Endothelial cell of umbilical vein (primary cell): ENCODE measurements around the gene SUPT4H1. TPM values are rescaled to one million over a fixed set of nuclear protein-coding genes. Genes with fewer than 3 reads are reported as not detected.

Experiments used
- BruUV-seq: library from RNA; stranded (reverse); fragments of 400-500 nt; replicated peaks from 2 replicates; lab custom pipeline; 2021; lab: Mats Ljungman, UMichigan
- CTCF ChIA-PET: fragments of 300-600, 350-600 bp; sonication (Branson Sonifier 250); formaldehyde crosslinking; loops from one replicate; lab custom pipeline; 2021; ENCODE audit warnings: antibody characterized with exemption, inconsistent platforms; lab: Charles Lee
- POLR2A ChIA-PET: fragments of 300-600, 350-600 bp; sonication (Branson Sonifier 250); formaldehyde crosslinking; loops from one replicate; lab custom pipeline; 2021; ENCODE audit warnings: antibody characterized with exemption, inconsistent platforms; lab: Charles Lee
- DNase-seq: peaks from one replicate; pipeline ENCODE4 v3.0.0-alpha.2; 2011; ENCODE audit warnings: low read depth, low spot score
- FAIRE-seq: peaks from 2 replicates; lab custom pipeline; 2011; peaks lifted over from hg19 to GRCh38; lab: Jason Lieb, UNC
- H2AFZ ChIP-seq: 2 replicates; pipeline ENCODE4 v1.6.0; 2012; ENCODE audit warnings: low read depth, low read length, control low read depth, inconsistent platforms
- H3K27ac ChIP-seq: 2 replicates; pipeline ENCODE4 v1.5.1; 2011; ENCODE audit warnings: low read depth, mild to moderate bottlenecking, control low read depth, low read length, moderate library complexity; ENCODE audit not compliant: insufficient read depth
- H3K27me3 ChIP-seq, 2 experiments: 2 replicates each; pipeline versions ENCODE4 v1.6.0 to v1.6.1; 2011; ENCODE audit warnings: low read length in 2 of 2, mixed read lengths in 1 of 2; ENCODE audit not compliant: control insufficient read depth in 2 of 2, insufficient read depth in 2 of 2
- H3K36me3 ChIP-seq, 2 experiments: 2 replicates in 1 of 2; 3 replicates in 1 of 2; pipeline ENCODE4 v1.5.1; 2011; ENCODE audit warnings: low read length in 2 of 2, mild to moderate bottlenecking in 1 of 2, moderate library complexity in 1 of 2; ENCODE audit not compliant: control insufficient read depth in 2 of 2, insufficient read depth in 2 of 2; ENCODE audit errors: extremely low read depth in 1 of 2
- H3K4me1 ChIP-seq: 3 replicates; pipeline ENCODE4 v1.5.1; 2011; ENCODE audit warnings: mild to moderate bottlenecking, low read length; ENCODE audit not compliant: control insufficient read depth, insufficient read depth; ENCODE audit errors: extremely low read depth
- H3K4me2 ChIP-seq: 2 replicates; pipeline ENCODE4 v1.6.1; 2011; ENCODE audit warnings: low read length, control low read depth, mixed read lengths; ENCODE audit not compliant: insufficient read depth
- H3K4me3 ChIP-seq, 3 experiments: fragments of 200-600 bp in 1 of 3; sonication (generic), shearing (Covaris generic) in 1 of 3; replicated peaks in 1 of 3; 2 replicates each; pipeline ENCODE4 v1.5.1; 2011 to 2016; ENCODE audit warnings: control low read depth in 3 of 3, low read length in 3 of 3, mild to moderate bottlenecking in 2 of 3, inconsistent platforms in 1 of 3, low read depth in 1 of 3, moderate library complexity in 1 of 3; ENCODE audit not compliant: insufficient read depth in 1 of 3
- H3K79me2 ChIP-seq: 2 replicates; pipeline ENCODE4 v1.6.0; 2012; ENCODE audit warnings: low read length, inconsistent platforms; ENCODE audit not compliant: control insufficient read depth, insufficient read depth
- H3K9ac ChIP-seq: replicated peaks from 2 replicates; pipeline ENCODE3; 2011; ENCODE audit warnings: low read length, control low read depth; ENCODE audit not compliant: insufficient read depth; ENCODE audit errors: extremely low read depth
- H3K9me1 ChIP-seq: replicated peaks from 3 replicates; pipeline ENCODE4 v1.6.0; 2011; ENCODE audit warnings: mild to moderate bottlenecking, low read length; ENCODE audit not compliant: control insufficient read depth, insufficient read depth; ENCODE audit errors: extremely low read depth
- H3K9me3 ChIP-seq: replicated peaks from 2 replicates; pipeline ENCODE4 v1.5.1; 2012; ENCODE audit warnings: low read length, inconsistent platforms; ENCODE audit not compliant: control insufficient read depth, insufficient read depth
- H4K20me1 ChIP-seq: replicated peaks from 2 replicates; pipeline ENCODE3; 2011; ENCODE audit warnings: mild to moderate bottlenecking, low read length; ENCODE audit not compliant: control insufficient read depth, insufficient read depth; ENCODE audit errors: extremely low read depth
- EZH2 ChIP-seq: IDR thresholded peaks from 2 replicates; pipeline ENCODE4 v1.6.1; 2012; ENCODE audit warnings: borderline replicate concordance, low read depth, mild to moderate bottlenecking, moderate library complexity, low read length, inconsistent platforms; ENCODE audit not compliant: severe bottlenecking
- FOS ChIP-seq: IDR thresholded peaks from 2 replicates; pipeline ENCODE4 v1.6.1; 2011; ENCODE audit warnings: mild to moderate bottlenecking, low read length, moderate library complexity, borderline replicate concordance; ENCODE audit not compliant: insufficient read depth
- GATA2 ChIP-seq: IDR thresholded peaks from 2 replicates; pipeline ENCODE4 v1.7.0; 2011; ENCODE audit warnings: low read depth, mild to moderate bottlenecking, moderate library complexity, mixed read lengths, low read length; ENCODE audit not compliant: insufficient read length, insufficient read depth
- JUN ChIP-seq: IDR thresholded peaks from 2 replicates; pipeline ENCODE4 v1.6.1; 2011; ENCODE audit warnings: borderline replicate concordance, low read depth; ENCODE audit not compliant: insufficient read length, insufficient read depth
- MAX ChIP-seq: IDR thresholded peaks from 2 replicates; pipeline ENCODE4 v1.6.1; 2011; ENCODE audit not compliant: insufficient read depth, insufficient read length
- MYC ChIP-seq: IDR thresholded peaks from one replicate; pipeline ENCODE4 v1.6.1; 2011; ENCODE audit warnings: mild to moderate bottlenecking, low read depth, low read length
- POLR2A ChIP-seq: IDR thresholded peaks from 2 replicates; pipeline ENCODE4 v1.6.1; 2012; ENCODE audit warnings: low read depth, mild to moderate bottlenecking, control low read depth, low read length
- POLR2AphosphoS5 ChIP-seq: IDR thresholded peaks from 2 replicates; pipeline ENCODE4 v1.6.1; 2012; ENCODE audit warnings: low read depth, mild to moderate bottlenecking, control low read depth, low read length, moderate library complexity; ENCODE audit not compliant: insufficient read depth
- dilution Hi-C: fragments of 300-500 bp; cut with MboI; formaldehyde crosslinking; loops from one replicate; pipeline ENCODE4 v1.15.0; 2019; ENCODE audit warnings: low sequenced_read_pairs; ENCODE audit not compliant: extremely low pct_ligation_motif_present
- intact Hi-C: fragments of 100-400 bp; cut with micrococcal nuclease; formaldehyde crosslinking; loops from one replicate; pipeline ENCODE4 v1.10.0; 2022
- polyA plus RNA-seq, 4 experiments: library from polyadenylated mRNA; depleted of rRNA in 3 of 4; stranded (reverse) in 3 of 4; unstranded in 1 of 4; fragments of >200 nt; gene quantifications; 2 replicates each; pipeline versions ENCODE4 v1.2.1 to v1.2.3, GENCODE V29; 2011 to 2012; ENCODE audit warnings: missing spikeins in 1 of 4
- total RNA-seq: library from RNA; stranded (reverse); gene quantifications from 2 replicates; pipeline ENCODE4 v1.2.3, GENCODE V29; 2021
- TF ChIP-seq, protein P1 (sequence below), 2 donors: IDR thresholded peaks; 1 replicate in 1 of 2; 2 replicates in 1 of 2; pipeline ENCODE4 v1.5.1; 2011; ENCODE audit warnings: low read length in 2 of 2, mild to moderate bottlenecking in 2 of 2, moderate library complexity in 2 of 2, control low read depth in 1 of 2, inconsistent platforms in 1 of 2, low read depth in 1 of 2; ENCODE audit not compliant: insufficient read depth in 1 of 2; ENCODE audit errors: extremely low read depth in 1 of 2

The SUPT4H1 gene
- total and polyA plus RNA-seq, 2 donors (not counting 3 experiments of a cell fraction or from before 2014, with no cell fraction given) = 77.5 to 154 TPM

DNA sequence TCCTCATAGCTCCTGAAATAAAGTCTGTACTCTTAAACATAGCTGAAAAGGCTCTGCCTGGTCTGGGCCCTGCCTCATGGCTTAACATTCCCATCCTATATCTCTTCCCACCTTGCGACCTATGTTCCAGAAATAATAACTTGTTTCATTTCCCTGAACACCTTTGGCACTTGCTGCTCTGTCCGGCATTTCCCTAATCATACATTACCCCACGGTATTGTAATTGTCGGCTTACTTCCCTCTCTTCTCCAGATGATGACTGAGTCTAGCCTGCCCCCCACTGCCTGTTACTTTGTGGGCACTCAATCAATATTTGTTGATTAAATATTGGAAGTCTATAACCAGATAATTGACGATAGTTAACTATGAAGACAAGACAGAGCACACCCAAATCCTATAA, 23.3 kb upstream of the SUPT4H1 start:
- TF ChIP-seq MAX = no peak
- no peak for TF ChIP-seq FOS
- no peak for TF ChIP-seq POLR2A
- no peaks in the 10 kb centered on the region for H4K20me1 ChIP-seq
- no peak overlapping the region for H3K9ac ChIP-seq
- dilution Hi-C loops (no loop called here), intact Hi-C loops (no loop called here)
- H3K27ac ChIP-seq = no peak overlapping the region
- no peaks in the 10 kb centered on the region for H3K9me1 ChIP-seq
- no peaks in the 10 kb centered on the region for H3K79me2 ChIP-seq
- CTCF ChIA-PET = no interaction called here
- no peak for DNase-seq
- BruUV-seq = no TSS peak
- peaks cover 3% of the 10 kb centered on the region in 2 experiments for H3K27me3 ChIP-seq
- no peaks in the 10 kb centered on the region for H3K4me1 ChIP-seq
- POLR2A ChIA-PET = no interaction called here
- H2AFZ ChIP-seq = no peak overlapping the region
- no peak overlapping the region for H3K4me3 ChIP-seq
- no peak for FAIRE-seq
- H3K9me3 ChIP-seq = no peaks in the 10 kb centered on the region
- no peaks in the 10 kb centered on the region for H3K36me3 ChIP-seq
- H3K4me2 ChIP-seq = no peak overlapping the region

DNA sequence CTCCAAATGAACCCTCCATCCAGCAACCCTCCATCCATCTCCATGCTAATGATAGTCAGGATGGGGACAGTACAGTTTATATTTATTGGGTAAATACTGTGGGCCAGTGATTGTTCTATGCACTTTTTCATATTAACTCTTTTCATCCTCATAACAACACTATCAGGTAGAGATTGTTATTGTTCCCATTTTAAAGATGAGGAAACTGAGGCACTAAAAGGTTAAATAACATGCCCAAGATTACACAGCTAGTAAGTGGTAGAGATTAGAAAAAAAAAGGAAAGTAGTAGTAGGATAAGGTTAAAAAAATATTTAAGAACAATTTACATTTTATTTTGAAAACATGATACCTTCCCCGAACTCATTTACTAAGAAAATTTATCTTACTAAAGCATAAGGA, 21.9 kb upstream of the SUPT4H1 start:
- Histone ChIP-seq H3K27ac (no peak overlapping the region), H3K79me2 (no peaks in the 10 kb centered on the region), H3K27me3 (peaks cover 0 to 2% of the 10 kb centered on the region in 2 experiments), H4K20me1 (no peaks in the 10 kb centered on the region), H3K4me1 (no peaks in the 10 kb centered on the region), H3K9ac (no peak overlapping the region), H3K9me1 (no peaks in the 10 kb centered on the region), H3K36me3 (no peaks in the 10 kb centered on the region), H3K4me2 (no peak overlapping the region), H3K9me3 (no peaks in the 10 kb centered on the region), H2AFZ (no peak overlapping the region), H3K4me3 (no peak overlapping the region)
- TF ChIP-seq MYC (no peak), FOS (no peak), JUN (no peak), GATA2 (no peak), EZH2 (no peak), POLR2AphosphoS5 (no peak), POLR2A (no peak), MAX (no peak)
- TF ChIP-seq, protein P1, sequence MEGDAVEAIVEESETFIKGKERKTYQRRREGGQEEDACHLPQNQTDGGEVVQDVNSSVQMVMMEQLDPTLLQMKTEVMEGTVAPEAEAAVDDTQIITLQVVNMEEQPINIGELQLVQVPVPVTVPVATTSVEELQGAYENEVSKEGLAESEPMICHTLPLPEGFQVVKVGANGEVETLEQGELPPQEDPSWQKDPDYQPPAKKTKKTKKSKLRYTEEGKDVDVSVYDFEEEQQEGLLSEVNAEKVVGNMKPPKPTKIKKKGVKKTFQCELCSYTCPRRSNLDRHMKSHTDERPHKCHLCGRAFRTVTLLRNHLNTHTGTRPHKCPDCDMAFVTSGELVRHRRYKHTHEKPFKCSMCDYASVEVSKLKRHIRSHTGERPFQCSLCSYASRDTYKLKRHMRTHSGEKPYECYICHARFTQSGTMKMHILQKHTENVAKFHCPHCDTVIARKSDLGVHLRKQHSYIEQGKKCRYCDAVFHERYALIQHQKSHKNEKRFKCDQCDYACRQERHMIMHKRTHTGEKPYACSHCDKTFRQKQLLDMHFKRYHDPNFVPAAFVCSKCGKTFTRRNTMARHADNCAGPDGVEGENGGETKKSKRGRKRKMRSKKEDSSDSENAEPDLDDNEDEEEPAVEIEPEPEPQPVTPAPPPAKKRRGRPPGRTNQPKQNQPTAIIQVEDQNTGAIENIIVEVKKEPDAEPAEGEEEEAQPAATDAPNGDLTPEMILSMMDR (IDR thresholded peaks at IDR 0.05; ENCODE audit: extremely low read depth in 1 of 2, insufficient read depth in 1 of 2, low read depth in 1 of 2, low read length in 2 of 2) = no peak
- intact Hi-C loops = no loop called here
- CTCF ChIA-PET = interaction anchor here (0.5 kb wide), 1 partner anchor 17 kb away, joined by 3 read pairs; no protein-coding TSS in a partner anchor
- POLR2A ChIA-PET = no interaction called here
- dilution Hi-C loops = no loop called here
- FAIRE-seq (no peak), DNase-seq (no peak)
- no TSS peak for BruUV-seq
